ENCODE measurements around the gene TBX2. TPM values are rescaled to one million over a fixed set of nuclear protein-coding genes. Genes with fewer than 3 reads are reported as not detected.
"Not testable (repeated sequence)": the region's sequence is repeated elsewhere in the genome, so short reads cannot be mapped to it uniquely, and the experiment has no call there.

Gene TBX2
- total RNA-seq, 2 donors from 2014 or later: 35.2 to 49.5 TPM

DNA sequence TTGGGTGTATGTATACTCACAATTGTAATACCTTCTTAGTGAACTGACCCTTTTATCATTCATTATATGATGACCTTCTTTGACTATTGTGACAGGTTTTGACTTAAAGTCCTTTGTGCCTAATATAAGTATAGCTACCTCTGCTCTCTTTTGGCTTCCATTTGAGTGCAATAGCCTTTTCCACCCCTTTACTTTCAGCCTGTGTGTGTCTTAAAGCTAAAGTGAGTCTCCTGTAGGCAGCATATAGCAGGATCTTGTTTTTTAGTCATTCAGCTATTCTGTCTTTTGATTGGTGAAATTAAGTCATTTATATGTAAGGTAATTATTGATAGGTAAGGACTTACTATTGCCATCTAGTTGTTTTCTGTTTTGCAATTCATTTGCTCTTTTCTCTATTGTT, 36.6 kb downstream of the TBX2 start:
- H3K4me1 ChIP-seq (ENCODE audit: control insufficient read depth in 1 of 2, low read depth in 2 of 2): no peaks in the 10 kb centered on the region
- H3K36me3 ChIP-seq: no peaks in the 10 kb centered on the region
- no peak overlapping the region for H3K4me3 ChIP-seq
- ATAC-seq (ENCODE audit: insufficient number of reproducible peaks, low FRiP score, low read depth): no peak
- H3K27ac ChIP-seq: no peak overlapping the region
- H3K27me3 ChIP-seq (replicated peaks; ENCODE audit: insufficient read depth): no peaks in the 10 kb centered on the region
- no peak for DNase-seq (ENCODE audit: low spot score)
- peaks cover 16% of the 10 kb centered on the region for H3K9me3 ChIP-seq
- TF ChIP-seq, protein P1, sequence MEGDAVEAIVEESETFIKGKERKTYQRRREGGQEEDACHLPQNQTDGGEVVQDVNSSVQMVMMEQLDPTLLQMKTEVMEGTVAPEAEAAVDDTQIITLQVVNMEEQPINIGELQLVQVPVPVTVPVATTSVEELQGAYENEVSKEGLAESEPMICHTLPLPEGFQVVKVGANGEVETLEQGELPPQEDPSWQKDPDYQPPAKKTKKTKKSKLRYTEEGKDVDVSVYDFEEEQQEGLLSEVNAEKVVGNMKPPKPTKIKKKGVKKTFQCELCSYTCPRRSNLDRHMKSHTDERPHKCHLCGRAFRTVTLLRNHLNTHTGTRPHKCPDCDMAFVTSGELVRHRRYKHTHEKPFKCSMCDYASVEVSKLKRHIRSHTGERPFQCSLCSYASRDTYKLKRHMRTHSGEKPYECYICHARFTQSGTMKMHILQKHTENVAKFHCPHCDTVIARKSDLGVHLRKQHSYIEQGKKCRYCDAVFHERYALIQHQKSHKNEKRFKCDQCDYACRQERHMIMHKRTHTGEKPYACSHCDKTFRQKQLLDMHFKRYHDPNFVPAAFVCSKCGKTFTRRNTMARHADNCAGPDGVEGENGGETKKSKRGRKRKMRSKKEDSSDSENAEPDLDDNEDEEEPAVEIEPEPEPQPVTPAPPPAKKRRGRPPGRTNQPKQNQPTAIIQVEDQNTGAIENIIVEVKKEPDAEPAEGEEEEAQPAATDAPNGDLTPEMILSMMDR (IDR thresholded peaks at IDR 0.05): no peak

GRCh38 chr17:61436995-61437704, 37.5 kb downstream of the TBX2 start:
- Histone ChIP-seq H3K4me3 (no peak overlapping the region), H3K4me1 (ENCODE audit: control insufficient read depth in 1 of 2, low read depth in 2 of 2) (no peaks in the 10 kb centered on the region), H3K36me3 (no peaks in the 10 kb centered on the region), H3K27me3 (replicated peaks; ENCODE audit: insufficient read depth) (no peaks in the 10 kb centered on the region), H3K9me3 (peaks cover 16% of the 10 kb centered on the region), H3K27ac (no peak overlapping the region)
- ATAC-seq (ENCODE audit: insufficient number of reproducible peaks, low FRiP score, low read depth) (no peak), DNase-seq (ENCODE audit: low spot score) (no peak)
- TF ChIP-seq, protein P1 (IDR thresholded peaks at IDR 0.05): no peak

DNA sequence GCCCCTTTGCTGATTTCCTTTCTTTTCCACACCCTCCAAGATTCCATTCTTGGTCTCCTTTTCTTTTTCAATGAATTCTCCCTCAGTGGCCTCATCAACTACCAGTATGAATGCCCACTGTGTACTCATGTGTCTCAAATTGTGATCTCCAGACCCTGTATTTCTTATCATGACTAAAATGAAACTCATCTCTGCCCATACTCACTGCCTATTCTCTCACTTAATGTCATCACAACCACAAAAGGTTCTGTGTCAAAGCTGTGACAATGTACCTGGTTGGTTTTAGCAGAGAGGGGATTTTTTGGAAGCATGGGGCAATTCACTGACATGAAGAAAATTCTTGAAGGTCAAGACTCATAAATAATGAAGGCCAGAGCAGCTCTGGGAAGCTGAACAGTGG, 41.1 kb downstream of the TBX2 start:
- no peak for DNase-seq (ENCODE audit: low spot score)

GRCh38 chr17:61441507-61441906, 41.9 kb downstream of the TBX2 start:
- H3K4me3 ChIP-seq; H3K4me1 ChIP-seq (ENCODE audit: control insufficient read depth in 1 of 2, low read depth in 2 of 2); H3K27me3 ChIP-seq (replicated peaks; ENCODE audit: insufficient read depth); H3K36me3 ChIP-seq; DNase-seq (ENCODE audit: low spot score); H3K9me3 ChIP-seq; H3K27ac ChIP-seq; ATAC-seq (ENCODE audit: insufficient number of reproducible peaks, low FRiP score, low read depth): not testable (repeated sequence)

More for the DNA sequence above, 41.1 kb downstream of the TBX2 start:
- TF ChIP-seq, protein P1 (IDR thresholded peaks at IDR 0.05): no peak
- no peak overlapping the region for H3K4me3 ChIP-seq
- H3K27ac ChIP-seq: no peak overlapping the region
- H3K27me3 ChIP-seq (replicated peaks; ENCODE audit: insufficient read depth): no peaks in the 10 kb centered on the region
- H3K9me3 ChIP-seq: peaks cover 7% of the 10 kb centered on the region
- no peaks in the 10 kb centered on the region for H3K36me3 ChIP-seq
- no peaks in the 10 kb centered on the region for H3K4me1 ChIP-seq (ENCODE audit: control insufficient read depth in 1 of 2, low read depth in 2 of 2)
- ATAC-seq (ENCODE audit: insufficient number of reproducible peaks, low FRiP score, low read depth): no peak

DNA sequence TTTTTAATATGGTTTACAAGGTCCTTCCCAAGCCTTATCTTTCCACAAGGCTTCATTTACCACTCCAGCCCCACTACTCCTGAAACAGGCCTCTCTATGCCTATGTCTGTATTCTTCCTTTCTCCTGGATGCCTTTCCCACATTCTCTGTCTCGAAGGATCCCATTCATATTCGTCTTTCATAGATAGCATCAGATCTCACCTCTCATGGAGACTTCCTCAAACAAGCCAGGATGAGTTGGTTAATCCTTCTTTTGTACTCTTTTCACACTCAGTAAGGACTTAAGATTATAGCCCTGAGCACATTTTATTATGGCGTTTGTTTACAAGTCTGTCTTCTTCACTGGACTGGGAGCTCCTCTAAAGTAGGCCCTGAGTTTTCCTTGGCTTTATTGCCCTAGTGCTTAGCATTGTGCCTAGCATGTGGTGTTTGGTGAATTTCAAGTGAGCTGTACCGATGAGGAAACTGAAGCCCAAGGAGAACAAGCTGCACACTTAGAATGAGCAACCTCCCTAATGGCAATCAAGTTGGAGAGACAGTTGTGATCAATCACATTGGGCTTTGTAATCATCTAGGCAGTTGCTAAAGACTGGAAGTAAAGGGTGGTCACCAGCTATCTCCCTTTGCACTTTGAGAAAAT, 42.6 kb downstream of the TBX2 start:
- H3K9me3 ChIP-seq: no peaks in the 10 kb centered on the region
- no peak for DNase-seq (ENCODE audit: low spot score)

More for the DNA sequence above, 42.6 kb downstream of the TBX2 start:
- TF ChIP-seq, protein P1 (IDR thresholded peaks at IDR 0.05): no peak
- Histone ChIP-seq H3K4me3 (no peak overlapping the region), H3K27ac (no peak overlapping the region), H3K4me1 (ENCODE audit: control insufficient read depth in 1 of 2, low read depth in 2 of 2) (no peaks in the 10 kb centered on the region), H3K27me3 (replicated peaks; ENCODE audit: insufficient read depth) (no peaks in the 10 kb centered on the region), H3K36me3 (no peaks in the 10 kb centered on the region)
- ATAC-seq (ENCODE audit: insufficient number of reproducible peaks, low FRiP score, low read depth): no peak
